ENCODE measurements around the gene C6orf120. TPM values are rescaled to one million over a fixed set of nuclear protein-coding genes. Genes with fewer than 3 reads are reported as not detected.

Gene C6orf120
- total RNA-seq, 1 donor from 2014 or later, result 41.2 TPM

GRCh38 chr6:169659820-169660610 lies 41.9 kb upstream of the C6orf120 start:
- TF ChIP-seq CTCF (conservative IDR thresholded peaks at IDR 0.05; ENCODE audit: low read depth, low read length), result no peak
- no peak overlapping the region for H3K4me3 ChIP-seq (ENCODE audit: low read depth, low read length)
- no peak for DNase-seq (ENCODE audit: low read depth)

- no peak overlapping the region for H3K4me3 ChIP-seq (ENCODE audit: low read depth, low read length)
- TF ChIP-seq CTCF (conservative IDR thresholded peaks at IDR 0.05; ENCODE audit: low read depth, low read length), result no peak
- DNase-seq (ENCODE audit: low read depth), result no peak
These were observed 41.1 kb upstream of the C6orf120 start for GRCh38 chr6:169660751-169661390.

GRCh38 chr6:169661391-169661756 lies 40.6 kb upstream of the C6orf120 start:
- no peak overlapping the region for H3K4me3 ChIP-seq (ENCODE audit: low read depth, low read length)
- DNase-seq (ENCODE audit: low read depth), result no peak
- TF ChIP-seq CTCF (conservative IDR thresholded peaks at IDR 0.05; ENCODE audit: low read depth, low read length), result no peak

- H3K4me3 ChIP-seq (ENCODE audit: low read depth, low read length), result no peak overlapping the region
- no peak for TF ChIP-seq CTCF (conservative IDR thresholded peaks at IDR 0.05; ENCODE audit: low read depth, low read length)
- DNase-seq (ENCODE audit: low read depth), result no peak
These were observed 38.5 kb upstream of the C6orf120 start for GRCh38 chr6:169663468-169663867.

- no peak overlapping the region for H3K4me3 ChIP-seq (ENCODE audit: low read depth, low read length)
- TF ChIP-seq CTCF (conservative IDR thresholded peaks at IDR 0.05; ENCODE audit: low read depth, low read length), result no peak
- no peak for DNase-seq (ENCODE audit: low read depth)
These were observed 37.7 kb upstream of the C6orf120 start for GRCh38 chr6:169664227-169664626.

- TF ChIP-seq CTCF (conservative IDR thresholded peaks at IDR 0.05; ENCODE audit: low read depth, low read length), result no peak
- no peak for DNase-seq (ENCODE audit: low read depth)
- no peak overlapping the region for H3K4me3 ChIP-seq (ENCODE audit: low read depth, low read length)
These were observed 36.6 kb upstream of the C6orf120 start for GRCh38 chr6:169665289-169665688.

Data from epithelial cell of proximal tubule (primary cell).